A673 (cell line): ENCODE results near the gene CFAP107.

Experiments
- CTCF ChIP-seq: fragments of 300-800, 200-600 bp; sonication (generic); conservative IDR thresholded peaks from 2 replicates; pipeline ENCODE4 v1.5.1; 2017; ENCODE audit warnings: low read depth, mild to moderate bottlenecking, antibody characterized with exemption, low read length, moderate library complexity, mixed read lengths
- EZH2 ChIP-seq: fragments of 200-600 bp; sonication (generic); IDR thresholded peaks from 2 replicates; pipeline ENCODE4 v1.6.1; 2017; ENCODE audit warnings: borderline replicate concordance, low read depth, mild to moderate bottlenecking, mixed read lengths, antibody characterized with exemption, low read length; ENCODE audit not compliant: poor library complexity, severe bottlenecking

- TF ChIP-seq CTCF (no peak), EZH2 (no peak)
Observed at GRCh38 chr1:12709696-12710095, 36.3 kb upstream of the CFAP107 start.
